Fibroblast of pulmonary artery (primary cell): ENCODE data around the gene ADRA1B.
A peak's percentile ranks its signal among the peaks of the same experiment; 100 is the strongest.

ENCODE experiments used
- DNase-seq: peaks from one replicate; pipeline ENCODE4 v3.0.0-alpha.2; 2010; ENCODE audit warnings: low read depth
- H3K4me3 ChIP-seq: replicated peaks from 2 replicates; pipeline ENCODE4 v1.5.1; 2011; ENCODE audit warnings: low read depth, mild to moderate bottlenecking, control low read depth, low read length, moderate library complexity
- CTCF ChIP-seq: IDR thresholded peaks from 2 replicates; pipeline ENCODE4 v1.5.1; 2011; ENCODE audit warnings: mild to moderate bottlenecking, control low read depth, low read length, inconsistent platforms; ENCODE audit errors: missing control alignments

ADRA1B gene

GRCh38 chr5:159923008-159923407 is 6.7 kb downstream of the ADRA1B start:
- TF ChIP-seq CTCF: no peak
- DNase-seq: no peak
- H3K4me3 ChIP-seq: no peak overlapping the region

- peak overlapping the region; percentile 4 for H3K4me3 ChIP-seq
- no peak for TF ChIP-seq CTCF
- peak; percentile 72 for DNase-seq
Observed at GRCh38 chr5:159928122-159928909, 12.0 kb downstream of the ADRA1B start.

GRCh38 chr5:159929176-159929575 is 12.9 kb downstream of the ADRA1B start:
- no peak for DNase-seq
- no peak for TF ChIP-seq CTCF
- no peak overlapping the region for H3K4me3 ChIP-seq

GRCh38 chr5:159933531-159934485 is 17.5 kb downstream of the ADRA1B start:
- no peak for TF ChIP-seq CTCF
- DNase-seq: no peak
- no peak overlapping the region for H3K4me3 ChIP-seq

- H3K4me3 ChIP-seq: no peak overlapping the region
- DNase-seq: no peak
- no peak for TF ChIP-seq CTCF
Observed at GRCh38 chr5:159935946-159936345, 19.7 kb downstream of the ADRA1B start.

- no peak overlapping the region for H3K4me3 ChIP-seq
- DNase-seq: peak; percentile 33
- TF ChIP-seq CTCF: no peak
Observed at GRCh38 chr5:159936686-159937329, 20.5 kb downstream of the ADRA1B start.
